Cardiac muscle cell (in vitro differentiated cells and primary cell): ENCODE measurements around the gene KLHL3. TPM values are rescaled to one million over a fixed set of nuclear protein-coding genes. Genes with fewer than 3 reads are reported as not detected.

Experiments used
- DNase-seq, 2 donors: peaks; one replicate each; pipeline versions ENCODE4 v3.0.0 to v3.0.0-alpha.2; 2010 to 2017; ENCODE audit warnings: low read depth in 1 of 2, low spot score in 1 of 2
- H3K27ac ChIP-seq: fragments of 200-600 bp; sonication (generic); 2 replicates; pipeline ENCODE4 v1.5.1; 2016
- H3K27me3 ChIP-seq: fragments of 200-600 bp; sonication (generic); 2 replicates; pipeline ENCODE4 v1.6.0; 2016; ENCODE audit warnings: control low read depth
- H3K36me3 ChIP-seq: fragments of 200-600 bp; sonication (generic); 2 replicates; pipeline ENCODE4 v1.5.1; 2016; ENCODE audit warnings: control low read depth
- H3K4me1 ChIP-seq: fragments of 200-600 bp; sonication (generic); 2 replicates; pipeline ENCODE4 v1.8.1; 2017; ENCODE audit warnings: low read depth, mild to moderate bottlenecking, mixed run types
- H3K4me3 ChIP-seq: fragments of 200-600 bp; sonication (generic); 2 replicates; pipeline ENCODE4 v1.5.1; 2016; ENCODE audit warnings: mild to moderate bottlenecking
- H3K9me3 ChIP-seq: fragments of 200-600 bp; sonication (generic); 2 replicates; pipeline ENCODE4 v1.5.1; 2017; ENCODE audit warnings: low read depth, mild to moderate bottlenecking, control low read depth
- polyA plus RNA-seq: library from polyadenylated mRNA; unstranded; fragments of >200 nt; fragmentation: Nextera tagmentation; extraction: Ambion mirVana; gene quantifications from 2 replicates; pipeline ENCODE4 v1.2.1, GENCODE V29; 2016
- total RNA-seq: library from RNA; depleted of rRNA; stranded (reverse); fragments of >200 nt; gene quantifications from 2 replicates; pipeline ENCODE4 v1.2.3, GENCODE V29; 2016
- TF ChIP-seq, protein P1 (sequence below): IDR thresholded peaks from 2 replicates; pipeline ENCODE4 v1.5.1; 2012; ENCODE audit warnings: low read depth, mild to moderate bottlenecking, low read length

Gene KLHL3
- total and polyA plus RNA-seq, 2 experiments from 2014 or later, result 11.4 to 16.8 TPM

GRCh38 chr5:137631453-137631852, 104.4 kb downstream of the KLHL3 start:
- H3K36me3 ChIP-seq, result no peaks in the 10 kb centered on the region
- TF ChIP-seq, protein P1, sequence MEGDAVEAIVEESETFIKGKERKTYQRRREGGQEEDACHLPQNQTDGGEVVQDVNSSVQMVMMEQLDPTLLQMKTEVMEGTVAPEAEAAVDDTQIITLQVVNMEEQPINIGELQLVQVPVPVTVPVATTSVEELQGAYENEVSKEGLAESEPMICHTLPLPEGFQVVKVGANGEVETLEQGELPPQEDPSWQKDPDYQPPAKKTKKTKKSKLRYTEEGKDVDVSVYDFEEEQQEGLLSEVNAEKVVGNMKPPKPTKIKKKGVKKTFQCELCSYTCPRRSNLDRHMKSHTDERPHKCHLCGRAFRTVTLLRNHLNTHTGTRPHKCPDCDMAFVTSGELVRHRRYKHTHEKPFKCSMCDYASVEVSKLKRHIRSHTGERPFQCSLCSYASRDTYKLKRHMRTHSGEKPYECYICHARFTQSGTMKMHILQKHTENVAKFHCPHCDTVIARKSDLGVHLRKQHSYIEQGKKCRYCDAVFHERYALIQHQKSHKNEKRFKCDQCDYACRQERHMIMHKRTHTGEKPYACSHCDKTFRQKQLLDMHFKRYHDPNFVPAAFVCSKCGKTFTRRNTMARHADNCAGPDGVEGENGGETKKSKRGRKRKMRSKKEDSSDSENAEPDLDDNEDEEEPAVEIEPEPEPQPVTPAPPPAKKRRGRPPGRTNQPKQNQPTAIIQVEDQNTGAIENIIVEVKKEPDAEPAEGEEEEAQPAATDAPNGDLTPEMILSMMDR, result no peak
- DNase-seq, result peak in 1 of 2 donors; percentile 30
- H3K27ac ChIP-seq, result peak overlapping the region; percentile 70
- no peak overlapping the region for H3K4me3 ChIP-seq
- peaks cover 27% of the 10 kb centered on the region for H3K4me1 ChIP-seq
- no peaks in the 10 kb centered on the region for H3K27me3 ChIP-seq
- H3K9me3 ChIP-seq, result no peaks in the 10 kb centered on the region

GRCh38 chr5:137630972-137631370, 104.9 kb downstream of the KLHL3 start:
- peak in 1 of 2 donors; percentile 60 for DNase-seq
- Histone ChIP-seq H3K4me3 (no peak overlapping the region), H3K27ac (peak overlapping the region; percentile 76), H3K36me3 (no peaks in the 10 kb centered on the region), H3K9me3 (no peaks in the 10 kb centered on the region), H3K4me1 (peaks cover 25% of the 10 kb centered on the region), H3K27me3 (no peaks in the 10 kb centered on the region)
- TF ChIP-seq, protein P1, result no peak

DNA sequence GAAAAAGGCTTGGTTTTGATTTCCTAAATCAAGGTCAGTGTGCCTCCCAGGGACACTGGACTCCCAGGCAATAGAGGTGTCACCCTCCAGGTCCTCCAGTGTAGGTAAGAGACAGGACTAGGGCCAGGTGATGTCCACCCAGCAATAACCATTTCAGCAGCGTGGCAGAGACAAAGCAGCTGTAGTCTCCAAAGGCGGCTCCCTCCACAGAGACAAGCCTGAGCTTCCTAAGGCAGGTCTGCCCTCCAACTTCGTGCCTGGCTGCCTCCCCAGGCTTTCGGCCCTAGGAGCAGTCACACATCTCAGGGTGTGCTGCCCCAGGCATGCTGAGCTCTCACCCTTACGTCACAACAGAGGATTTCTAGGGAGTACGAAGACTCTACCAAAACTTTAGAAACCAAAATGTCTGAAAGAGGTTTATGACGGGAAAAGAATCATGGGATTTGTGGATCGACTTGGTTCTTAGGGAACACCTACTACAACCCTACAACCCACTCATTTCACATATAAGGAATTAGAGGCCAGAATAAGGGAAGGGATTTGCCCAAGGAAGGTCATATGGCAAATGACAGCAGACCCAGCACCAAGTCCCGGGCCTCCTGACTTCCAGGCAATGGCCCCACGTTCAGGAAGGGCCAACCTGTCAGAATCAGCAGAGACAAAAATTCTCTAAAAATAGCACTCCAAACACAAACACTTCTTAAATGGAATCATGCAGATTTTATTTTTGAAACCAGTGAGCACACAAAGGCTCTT, 105.5 kb downstream of the KLHL3 start:
- Histone ChIP-seq H3K36me3 (no peaks in the 10 kb centered on the region), H3K9me3 (no peaks in the 10 kb centered on the region), H3K27ac (peak overlapping the region; percentile 76), H3K27me3 (no peaks in the 10 kb centered on the region), H3K4me1 (peaks cover 20% of the 10 kb centered on the region), H3K4me3 (no peak overlapping the region)
- no peak for DNase-seq
- TF ChIP-seq, protein P1, result no peak

GRCh38 chr5:137629646-137630045, 106.2 kb downstream of the KLHL3 start:
- peak; percentile 76 to 77 for DNase-seq
- H3K4me1 ChIP-seq, result peaks cover 20% of the 10 kb centered on the region
- no peaks in the 10 kb centered on the region for H3K27me3 ChIP-seq

DNA sequence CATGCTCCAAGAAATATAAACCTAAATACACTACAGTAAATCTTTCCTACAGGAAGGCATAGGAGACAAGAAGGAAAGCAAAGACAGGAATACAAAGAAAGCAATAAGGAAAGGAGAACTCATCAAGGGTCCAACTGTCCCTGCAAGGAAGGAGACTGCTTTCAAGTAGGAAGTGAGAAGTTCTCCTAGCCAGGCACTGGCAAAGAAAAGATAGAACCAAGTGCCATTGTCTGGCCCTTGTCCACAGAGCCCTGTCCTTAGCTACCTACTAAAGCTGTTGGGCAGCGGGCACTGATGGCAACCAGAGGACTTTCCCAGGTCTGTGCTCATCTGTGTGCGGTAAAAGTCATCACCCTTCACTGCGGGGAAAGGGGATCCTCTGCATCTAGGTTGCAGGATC, 108.2 kb downstream of the KLHL3 start:
- peaks cover 4% of the 10 kb centered on the region for H3K36me3 ChIP-seq

More at GRCh38 chr5:137629646-137630045, 106.2 kb downstream of the KLHL3 start:
- H3K9me3 ChIP-seq, result no peaks in the 10 kb centered on the region
- no peaks in the 10 kb centered on the region for H3K36me3 ChIP-seq
- no peak overlapping the region for H3K4me3 ChIP-seq
- TF ChIP-seq, protein P1, result peak; percentile 80
- H3K27ac ChIP-seq, result peak overlapping the region; percentile 76

More for the DNA sequence above, 108.2 kb downstream of the KLHL3 start:
- TF ChIP-seq, protein P1, result no peak
- Histone ChIP-seq H3K27me3 (no peaks in the 10 kb centered on the region), H3K4me1 (peaks cover 20% of the 10 kb centered on the region), H3K27ac (no peak overlapping the region), H3K9me3 (no peaks in the 10 kb centered on the region), H3K4me3 (no peak overlapping the region)
- DNase-seq, result no peak
